HG03460 (cell line): ENCODE data around the gene TBCD.

Experiments used
- ATAC-seq: cut with Tn5 transposase; IDR thresholded peaks from one replicate; pipeline ENCODE4 v1.9.1; 2021; ENCODE audit not compliant: unreplicated experiment

TBCD gene

DNA sequence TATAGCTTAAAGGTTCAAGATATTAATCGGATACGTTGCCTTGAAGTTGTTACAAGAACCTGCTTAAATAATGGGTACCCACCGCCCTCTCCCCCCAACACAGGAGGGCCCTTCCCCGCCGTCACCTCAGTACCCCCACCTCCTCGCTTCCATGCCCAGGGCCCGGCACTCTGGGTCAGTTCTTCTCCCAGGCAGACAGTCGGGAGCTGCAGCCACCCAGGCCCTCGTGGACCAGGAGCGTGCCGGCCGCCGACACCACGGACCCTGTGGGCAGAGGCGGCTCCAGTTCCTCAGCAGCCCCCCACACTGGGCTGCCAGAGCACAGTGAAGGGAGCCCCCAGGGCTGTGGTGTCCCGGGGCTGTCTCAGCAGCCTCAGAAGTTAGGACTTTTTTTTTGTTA lies 168.8 kb downstream of the TBCD start:
- ATAC-seq = no peak

DNA sequence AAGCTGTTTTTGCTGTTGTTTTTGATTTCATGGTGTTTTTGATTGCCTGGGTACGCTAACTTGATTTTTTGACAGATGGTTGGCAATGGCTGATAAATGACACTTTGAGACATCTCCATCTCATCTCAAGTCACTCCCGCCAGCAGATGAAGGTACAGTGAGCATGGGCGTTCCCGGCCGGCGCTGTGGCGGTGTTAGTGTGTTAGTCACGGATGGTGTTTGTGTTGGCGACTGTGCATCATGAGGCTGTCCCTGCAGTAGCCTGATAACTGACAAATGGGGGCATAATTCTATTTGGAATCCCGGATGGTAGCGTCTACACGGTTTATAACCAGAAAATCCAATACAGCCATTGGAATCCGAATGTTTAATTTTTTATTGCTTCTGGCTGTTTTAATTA lies 169.6 kb downstream of the TBCD start:
- no peak for ATAC-seq

DNA sequence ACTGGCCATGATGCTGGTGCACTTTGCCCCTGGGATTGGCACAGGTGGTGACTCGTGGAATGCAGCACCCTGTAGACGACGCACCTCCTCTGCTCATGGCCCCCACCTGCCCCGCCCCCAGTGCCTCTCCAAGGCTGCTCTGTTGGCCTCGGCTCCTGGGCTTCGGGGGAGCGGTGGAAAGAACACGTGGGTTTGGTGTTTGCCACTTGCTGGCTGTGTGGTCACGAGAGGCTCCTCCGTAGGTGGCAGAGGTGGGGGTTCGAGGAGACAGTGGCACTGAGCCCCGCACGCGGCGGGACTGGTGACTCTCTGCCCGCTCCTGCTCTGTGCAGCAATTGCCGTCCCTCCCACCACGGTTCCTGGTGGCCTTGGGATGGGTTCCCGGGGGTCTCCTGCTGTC lies 170.8 kb downstream of the TBCD start:
- no peak for ATAC-seq

DNA sequence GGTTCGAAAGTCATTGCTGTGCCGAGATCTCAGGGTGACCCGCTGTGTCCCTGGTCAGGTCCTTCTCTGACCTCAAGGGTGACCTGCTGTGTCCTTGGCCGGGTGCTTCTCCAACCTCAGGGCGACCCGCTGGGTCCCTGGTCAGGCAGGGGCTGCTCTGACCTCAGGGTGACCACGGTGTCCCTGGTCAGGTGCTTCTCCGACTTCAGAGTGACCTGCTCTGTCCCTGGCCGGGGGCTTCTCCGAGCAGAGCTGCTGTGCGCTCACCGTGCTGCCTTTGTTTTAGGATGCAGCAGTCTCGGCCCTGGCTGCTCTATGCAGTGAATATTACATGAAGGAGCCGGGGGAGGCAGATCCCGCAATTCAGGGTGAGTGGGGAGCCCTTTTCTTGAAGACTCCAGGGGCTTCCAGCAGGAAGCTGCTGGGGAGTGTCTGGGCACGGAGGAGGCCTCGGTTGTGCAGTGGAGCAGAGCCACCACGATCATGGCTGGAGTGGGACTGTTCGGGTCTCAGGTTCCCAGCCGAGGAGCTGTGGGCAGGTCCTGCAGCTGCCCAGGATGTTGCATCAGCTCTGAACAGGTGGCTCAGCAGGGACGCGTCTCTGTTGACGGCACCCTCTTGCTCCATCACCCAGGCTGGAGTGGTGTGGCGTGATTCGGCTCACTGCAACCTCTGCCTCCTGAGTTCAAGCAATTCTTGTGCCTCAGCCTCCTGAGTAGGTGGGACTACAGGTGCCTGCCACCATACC lies 171.7 kb downstream of the TBCD start:
- ATAC-seq = no peak

DNA sequence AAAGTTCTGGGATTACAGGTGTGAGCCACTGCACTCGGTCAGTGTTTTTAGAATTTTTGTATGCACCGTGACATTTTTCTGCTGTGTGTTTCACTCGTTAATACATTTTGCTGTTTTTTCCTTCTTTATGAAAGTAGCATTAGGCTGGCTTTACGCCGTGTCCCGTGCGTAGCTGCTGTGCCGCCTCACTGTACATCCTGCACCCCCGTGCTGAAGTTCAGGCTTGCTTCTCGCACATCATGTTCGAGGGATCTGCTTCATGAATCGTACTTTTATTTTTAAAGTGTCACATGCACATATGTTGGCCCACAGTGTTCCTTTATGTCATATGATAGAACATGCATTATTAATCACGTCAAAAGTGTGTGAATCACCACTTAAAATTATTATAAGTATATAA lies 172.3 kb downstream of the TBCD start:
- no peak for ATAC-seq

DNA sequence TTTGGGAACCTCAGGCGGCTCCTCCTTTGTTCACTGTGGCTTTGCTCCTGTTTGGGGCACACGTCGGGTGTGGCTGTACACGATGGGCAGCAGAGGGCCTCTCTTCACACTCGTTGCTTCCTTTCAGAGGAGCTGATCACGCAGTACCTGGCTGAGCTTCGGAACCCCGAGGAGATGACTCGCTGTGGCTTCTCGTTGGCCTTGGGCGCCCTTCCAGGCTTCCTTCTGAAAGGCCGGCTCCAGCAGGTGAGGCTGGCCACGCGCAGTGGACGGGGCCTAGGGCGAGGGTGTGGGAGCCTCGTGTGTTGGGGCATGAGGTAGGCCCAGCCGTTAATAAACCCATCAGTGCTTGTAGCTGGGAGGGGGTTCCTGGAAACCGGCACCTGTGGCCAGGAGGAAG lies 172.9 kb downstream of the TBCD start:
- no peak for ATAC-seq

DNA sequence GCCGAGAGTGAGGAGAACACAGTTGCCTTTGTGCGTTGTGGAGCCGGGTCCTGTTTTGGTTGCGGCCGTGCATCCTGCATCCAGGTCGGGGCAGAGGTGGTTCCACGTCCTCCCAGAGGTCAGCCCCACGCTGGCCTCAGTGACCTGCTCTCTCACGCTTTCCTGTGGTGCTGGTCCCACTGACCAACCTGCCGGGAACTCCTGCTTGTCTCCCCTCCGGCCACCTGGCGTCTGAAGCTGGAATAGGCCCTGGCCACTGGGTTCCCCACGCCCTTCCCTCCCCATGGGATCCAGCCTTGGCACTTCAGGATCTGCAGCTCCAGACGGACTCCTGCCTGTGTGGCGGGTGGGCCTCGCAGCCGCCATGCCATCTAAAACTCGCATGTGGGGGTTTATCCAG lies 173.5 kb downstream of the TBCD start:
- ATAC-seq = no peak

DNA sequence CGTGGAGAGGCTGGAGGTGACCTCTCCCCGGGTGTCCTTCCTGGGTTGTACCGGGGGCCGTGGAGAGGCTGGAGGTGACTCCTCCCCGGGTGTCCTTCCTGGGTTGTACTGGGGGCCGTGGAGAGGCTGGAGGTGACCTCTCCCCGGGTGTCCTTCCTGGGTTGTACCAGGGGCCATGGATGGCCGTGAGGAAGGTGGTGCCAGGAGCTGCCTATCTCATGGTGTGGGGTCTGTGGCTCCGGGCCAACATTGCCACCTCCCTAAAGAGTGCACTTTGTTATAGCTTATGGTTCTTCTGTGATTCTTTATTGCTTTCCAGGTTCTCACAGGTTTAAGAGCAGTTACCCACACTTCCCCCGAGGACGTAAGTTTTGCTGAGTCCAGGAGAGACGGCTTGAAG lies 174.2 kb downstream of the TBCD start:
- ATAC-seq = no peak

DNA sequence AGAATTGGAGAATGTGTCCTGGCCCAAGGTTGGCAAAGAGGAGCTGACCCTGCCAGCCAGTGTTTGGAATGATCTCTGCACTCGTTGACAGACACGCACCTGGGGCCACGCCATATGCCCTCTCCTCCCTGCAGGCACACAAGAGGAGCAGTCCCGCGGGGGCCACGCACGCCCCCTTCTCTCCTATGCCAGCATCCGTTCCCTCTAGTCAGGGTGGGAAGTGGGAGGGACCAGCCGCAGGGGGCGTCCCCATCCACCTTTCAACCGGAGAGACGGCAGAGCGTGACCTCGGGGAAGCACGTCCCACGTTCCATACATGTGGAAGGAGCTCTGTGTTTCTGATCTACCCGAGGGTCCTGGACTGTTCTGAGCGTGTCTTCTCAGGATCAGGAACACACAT lies 174.9 kb downstream of the TBCD start:
- no peak for ATAC-seq

DNA sequence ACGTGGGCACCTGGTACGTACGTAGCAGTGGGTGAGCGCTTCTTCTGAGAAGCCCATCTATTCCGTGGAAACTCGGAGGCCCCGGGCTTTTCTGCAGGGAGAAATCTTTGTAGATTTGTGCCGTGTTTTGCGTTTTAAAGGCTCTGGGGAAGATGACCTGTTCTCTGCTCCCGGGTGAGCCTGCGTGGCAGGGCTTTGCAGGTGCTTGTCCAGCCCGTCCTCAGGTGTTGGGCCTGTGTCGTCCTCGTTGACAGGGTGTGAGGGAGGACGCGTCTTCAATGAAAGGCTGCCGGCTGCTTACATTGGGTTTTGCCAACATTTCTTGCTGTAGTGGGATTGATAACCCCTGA lies 175.4 kb downstream of the TBCD start:
- no peak for ATAC-seq

DNA sequence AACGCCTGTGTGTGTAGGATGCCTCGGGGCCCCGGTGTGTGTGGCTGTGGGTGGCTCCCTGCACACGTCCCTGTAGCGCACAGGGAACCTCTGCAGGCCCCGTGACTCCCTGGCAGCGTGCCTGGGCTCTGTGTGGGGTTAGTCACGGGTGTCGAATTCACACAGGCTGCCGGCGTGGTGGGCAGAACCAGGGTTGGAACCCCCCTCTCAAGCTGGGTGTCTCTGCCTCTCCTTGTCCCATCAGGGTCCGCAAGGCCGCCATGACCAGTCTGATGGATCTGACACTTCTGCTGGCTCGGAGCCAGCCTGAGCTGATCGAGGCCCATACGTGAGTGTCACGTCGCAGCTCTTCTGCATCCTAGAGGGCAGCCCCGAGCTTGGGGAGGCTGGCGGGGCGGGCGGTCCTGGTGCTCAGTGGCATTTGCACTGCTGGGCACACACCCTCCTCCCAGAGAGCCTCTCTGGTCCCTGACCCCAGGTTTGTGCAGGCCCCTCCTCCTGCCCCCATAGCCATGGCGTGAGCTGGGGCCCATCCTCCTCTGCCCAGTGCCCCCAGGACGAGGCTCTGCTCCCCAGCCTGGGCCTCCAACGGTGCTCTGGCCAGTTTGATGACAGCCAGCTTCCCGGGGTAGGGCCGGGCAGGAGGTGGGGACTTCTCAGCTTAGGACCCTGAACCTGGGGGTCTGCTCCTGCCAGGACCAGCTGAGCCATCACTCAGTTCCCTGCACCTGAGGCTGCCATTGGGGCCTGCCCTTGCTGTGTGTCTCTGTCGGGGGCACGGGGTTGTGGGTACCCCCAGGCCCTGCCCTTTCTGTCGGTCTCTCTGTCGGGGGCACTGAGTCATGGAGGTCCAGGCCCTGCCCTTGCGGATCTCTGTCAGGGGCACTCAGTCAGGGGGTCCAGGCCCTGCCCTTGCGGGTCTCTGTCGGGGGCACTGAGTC lies 176.1 kb downstream of the TBCD start:
- no peak for ATAC-seq

DNA sequence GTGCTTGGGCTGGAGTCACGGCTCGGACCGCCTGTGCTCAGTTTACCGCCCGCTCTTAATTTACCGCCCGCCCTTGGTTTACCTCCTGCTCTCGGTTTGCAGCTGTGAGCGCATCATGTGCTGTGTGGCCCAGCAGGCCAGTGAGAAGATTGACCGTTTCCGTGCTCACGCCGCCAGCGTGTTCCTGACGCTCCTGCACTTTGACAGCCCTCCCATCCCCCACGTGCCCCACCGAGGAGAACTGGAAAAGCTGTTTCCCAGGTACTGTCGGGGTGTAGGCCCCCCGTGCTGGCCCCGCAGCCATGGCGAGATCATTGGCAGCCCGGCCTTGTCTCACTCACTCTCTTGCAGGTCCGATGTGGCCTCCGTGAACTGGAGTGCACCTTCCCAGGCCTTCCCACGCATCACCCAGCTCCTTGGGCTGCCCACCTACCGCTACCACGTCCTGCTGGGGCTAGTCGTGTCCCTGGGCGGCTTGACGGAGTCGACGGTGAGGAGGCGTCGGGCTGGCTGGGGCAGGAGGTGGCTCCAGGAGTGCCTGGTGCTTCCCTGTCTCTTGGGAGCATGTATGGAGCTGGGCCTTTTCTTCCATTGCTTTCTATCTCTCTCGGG lies 177.3 kb downstream of the TBCD start:
- ATAC-seq = no peak

DNA sequence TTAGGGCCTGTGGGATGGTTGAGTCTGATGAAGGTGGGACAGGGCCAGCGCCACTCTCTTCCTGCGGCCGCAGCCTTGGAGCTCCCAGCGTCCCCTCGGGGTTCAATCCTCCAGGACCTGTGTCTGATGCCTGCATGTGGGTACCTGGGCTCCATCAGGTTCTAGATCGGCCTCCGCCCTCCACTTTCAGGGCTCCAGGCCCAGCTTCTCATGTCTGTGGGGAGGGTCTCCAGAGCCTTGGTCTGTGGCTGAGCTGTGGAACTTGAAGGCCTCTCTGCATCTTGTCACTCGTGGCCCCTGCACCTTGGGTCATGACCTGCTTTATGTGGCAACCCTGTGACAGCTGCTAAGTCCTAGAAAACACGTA lies 177.8 kb downstream of the TBCD start:
- no peak for ATAC-seq

DNA sequence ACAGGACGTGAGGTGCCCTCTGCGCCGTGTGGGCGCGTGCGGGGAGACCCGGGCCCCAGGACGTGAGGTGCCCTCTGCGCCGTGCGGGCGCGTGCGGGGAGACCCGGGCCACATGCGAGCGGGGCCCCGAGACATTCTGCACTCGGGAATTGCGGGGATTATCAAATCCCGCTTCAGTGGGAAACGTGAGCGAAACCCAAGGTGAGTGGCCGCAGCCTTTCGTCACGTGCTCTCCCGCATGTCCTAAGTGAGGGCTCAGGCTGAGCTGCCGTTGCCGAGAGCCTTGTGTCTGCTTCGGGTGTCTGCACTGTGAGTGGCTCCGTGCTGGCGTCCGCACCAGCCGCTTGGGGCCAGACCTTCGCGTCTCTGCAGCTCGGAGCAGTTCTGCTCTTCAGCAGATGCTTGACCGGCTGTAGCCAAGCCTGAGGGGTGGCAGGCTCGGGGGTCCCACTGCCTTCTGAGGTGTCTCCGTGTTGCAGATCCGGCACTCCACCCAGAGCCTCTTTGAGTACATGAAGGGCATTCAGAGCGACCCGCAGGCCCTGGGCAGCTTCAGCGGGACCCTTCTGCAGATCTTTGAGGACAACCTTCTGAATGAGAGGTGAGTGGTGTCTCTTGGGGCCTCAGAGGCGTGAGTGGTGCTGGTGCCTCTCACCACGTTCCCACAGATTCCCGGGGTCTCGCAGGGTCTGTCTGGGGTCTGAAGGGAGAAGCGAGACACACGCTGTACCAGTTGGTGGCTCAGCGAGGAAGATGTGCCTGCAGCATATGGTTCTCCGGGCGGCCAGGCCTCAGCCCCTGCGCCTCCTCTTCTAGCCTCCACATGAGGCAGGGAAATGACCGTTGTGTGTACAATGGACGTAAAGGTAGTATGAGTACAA lies 178.4 kb downstream of the TBCD start:
- ATAC-seq = no peak

DNA sequence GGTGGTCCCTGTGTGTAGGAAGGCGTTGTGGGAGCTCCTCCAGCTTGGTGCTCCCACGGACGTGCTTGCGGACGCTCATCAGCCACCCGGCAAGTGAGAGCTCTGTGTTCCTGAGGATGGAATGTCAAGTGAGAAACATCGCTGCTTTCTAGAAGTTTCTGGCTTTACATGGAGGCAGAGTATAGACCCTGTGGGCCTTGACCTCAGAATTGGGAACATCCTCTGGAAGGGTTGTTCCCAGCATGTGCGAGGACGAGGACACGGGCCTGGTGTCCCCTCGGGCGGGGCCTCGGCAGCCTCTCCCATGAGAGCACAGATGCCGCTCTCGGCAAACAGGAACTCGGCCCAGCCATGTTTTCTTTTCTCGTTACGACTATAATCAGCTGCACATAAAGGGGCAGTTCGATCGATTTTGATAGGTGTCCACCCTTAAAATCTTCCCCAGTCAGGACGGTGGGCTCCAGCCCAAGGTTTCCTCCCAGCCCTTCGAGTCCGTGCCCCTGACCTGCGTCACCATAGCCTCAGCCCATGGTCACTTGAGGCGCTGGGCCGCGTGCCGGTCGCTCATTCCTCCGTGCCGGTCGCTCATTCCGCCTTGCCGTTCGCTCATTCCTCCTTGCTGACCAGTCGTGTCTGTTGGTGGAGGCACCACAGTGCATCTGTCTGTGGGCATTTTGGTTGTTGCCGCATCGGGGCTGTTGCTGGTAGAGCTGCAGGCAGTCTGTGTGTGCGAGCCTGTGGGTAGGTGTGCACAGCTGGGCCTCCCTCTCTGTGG lies 179.2 kb downstream of the TBCD start:
- no peak for ATAC-seq

DNA sequence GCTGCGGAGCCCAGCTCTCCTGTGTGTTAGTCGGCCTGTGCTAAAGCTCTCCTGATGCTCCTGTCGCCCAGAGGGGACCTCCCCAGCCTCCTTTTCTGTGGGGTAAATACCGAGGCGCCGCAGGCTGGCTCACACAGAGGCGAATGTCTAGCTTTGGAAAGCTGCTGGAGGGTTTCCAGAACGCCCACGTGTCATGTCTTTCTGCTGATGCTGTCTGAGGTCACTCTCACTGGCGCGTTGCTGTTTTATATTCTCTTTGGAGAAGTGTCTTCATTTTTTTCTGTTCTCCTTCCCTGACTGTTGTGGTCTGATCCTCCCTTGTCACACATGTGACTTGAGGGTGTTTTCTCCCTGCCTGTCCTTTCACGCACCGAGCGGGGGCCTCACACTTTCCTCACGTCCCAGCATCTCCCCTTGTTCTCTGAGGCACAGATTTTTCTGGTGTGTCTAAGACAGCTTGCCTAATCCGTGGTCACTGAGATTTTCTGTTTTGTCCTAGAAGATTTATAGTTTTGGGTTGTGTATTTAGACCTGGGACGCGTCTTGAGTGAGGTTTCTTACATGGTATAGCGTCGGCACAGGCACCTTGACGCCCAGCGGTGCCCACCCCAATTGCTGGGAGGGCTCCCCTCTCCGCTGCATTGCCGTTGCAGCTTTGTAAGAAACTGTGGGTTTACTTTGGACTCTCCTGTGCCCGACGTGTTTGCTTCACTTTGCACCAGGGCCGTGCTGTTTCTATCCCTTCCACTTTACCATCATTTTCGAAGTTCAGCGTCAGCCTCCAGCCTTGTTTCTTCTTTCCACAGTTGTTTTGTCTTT lies 180.0 kb downstream of the TBCD start:
- no peak for ATAC-seq

DNA sequence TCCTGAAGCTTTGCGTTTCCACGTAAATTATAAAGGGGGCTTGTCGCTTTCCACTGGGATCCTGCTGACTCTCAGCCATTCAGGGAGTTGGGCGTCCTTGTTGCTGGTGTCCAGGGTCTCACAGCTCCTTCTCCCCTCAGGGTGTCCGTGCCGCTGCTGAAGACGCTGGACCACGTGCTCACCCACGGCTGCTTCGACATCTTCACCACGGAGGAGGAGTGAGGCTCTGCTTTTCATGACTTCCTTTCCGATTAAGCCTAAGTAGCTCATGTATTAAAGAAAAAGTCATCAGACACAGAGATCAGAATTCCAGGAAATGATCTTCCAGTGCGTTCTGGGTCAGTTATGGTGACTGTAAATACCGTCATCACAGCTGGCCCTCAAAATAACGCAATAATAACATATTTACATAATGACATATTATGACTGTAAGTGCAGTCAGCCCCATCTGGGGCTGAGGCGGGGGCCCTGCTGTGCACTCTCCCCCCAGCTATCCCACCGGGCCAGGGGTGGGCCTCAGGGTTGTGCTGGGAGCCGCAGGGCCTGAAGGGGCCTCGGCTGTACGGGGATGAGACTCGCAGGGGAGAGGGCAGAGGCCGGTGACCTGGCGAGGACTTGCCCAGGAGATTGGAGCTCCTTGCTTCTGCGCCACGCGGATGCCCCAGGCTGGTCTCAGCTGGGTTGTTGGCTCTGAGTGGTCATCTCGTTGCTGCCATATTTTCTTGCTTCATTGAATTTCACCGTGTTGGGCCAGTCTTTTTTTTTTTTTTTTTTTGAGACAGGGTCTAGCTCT lies 180.8 kb downstream of the TBCD start:
- ATAC-seq = no peak

DNA sequence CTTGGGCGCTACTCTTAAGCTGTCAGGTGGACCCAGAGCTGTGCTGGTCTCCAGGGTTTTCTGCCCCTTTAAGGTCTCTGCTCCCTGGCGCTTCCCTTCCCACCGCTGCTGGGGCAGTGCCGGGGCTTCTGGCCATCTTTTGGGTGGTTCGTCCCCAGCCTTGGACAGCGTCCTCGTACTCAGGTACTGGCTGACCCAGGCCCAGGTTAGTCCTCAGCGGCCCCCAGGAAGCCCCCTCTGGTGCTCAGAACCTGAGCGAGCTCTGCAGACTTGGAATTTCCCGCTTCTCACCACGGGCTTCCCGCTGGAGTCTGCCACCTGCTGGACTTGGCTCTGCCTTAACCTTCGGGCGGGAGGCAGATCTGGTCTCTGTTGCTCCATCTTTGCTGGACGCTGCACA lies 182.0 kb downstream of the TBCD start:
- ATAC-seq = no peak
